Measurements from ENCODE around the gene MRPS16. TPM values are rescaled to one million over a fixed set of nuclear protein-coding genes. Genes with fewer than 3 reads are reported as not detected.

MRPS16 gene
- total and polyA plus RNA-seq, 2 of the 13 experiments (the other 11 are each of a cell fraction or from before 2014, with no cell fraction given) = 70.1 to 135 TPM

DNA sequence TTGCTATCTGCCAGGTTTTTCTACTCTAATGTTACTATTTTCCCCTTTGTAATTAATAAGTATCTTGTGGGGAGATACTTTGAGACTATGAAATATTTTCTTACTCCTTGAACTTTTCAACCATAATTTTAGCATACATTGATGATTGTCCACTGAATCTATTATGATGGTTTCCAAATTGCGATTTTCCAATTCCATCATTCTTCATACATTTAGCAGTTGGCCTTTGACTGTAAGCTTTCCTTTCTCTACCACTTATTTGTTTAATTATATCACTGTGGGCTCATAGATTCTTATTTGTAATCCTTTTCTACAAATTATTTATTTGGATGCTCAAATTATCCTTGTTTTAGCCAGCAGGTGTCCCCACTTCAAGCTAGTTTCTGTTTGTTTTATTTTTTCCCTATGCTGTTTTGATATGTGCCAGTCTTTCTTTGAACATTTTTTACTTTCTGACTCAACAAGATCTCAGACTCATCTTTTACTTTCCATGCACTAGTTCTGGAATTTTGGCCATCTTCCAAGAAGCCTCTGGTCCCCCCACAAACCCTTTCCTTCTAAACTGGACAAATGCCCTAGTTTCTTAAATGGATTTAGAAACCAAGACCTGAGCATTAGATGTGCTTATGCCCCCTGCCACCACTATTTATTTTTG lies 11.4 kb upstream of the MRPS16 start:
- TF ChIP-seq, protein P1, sequence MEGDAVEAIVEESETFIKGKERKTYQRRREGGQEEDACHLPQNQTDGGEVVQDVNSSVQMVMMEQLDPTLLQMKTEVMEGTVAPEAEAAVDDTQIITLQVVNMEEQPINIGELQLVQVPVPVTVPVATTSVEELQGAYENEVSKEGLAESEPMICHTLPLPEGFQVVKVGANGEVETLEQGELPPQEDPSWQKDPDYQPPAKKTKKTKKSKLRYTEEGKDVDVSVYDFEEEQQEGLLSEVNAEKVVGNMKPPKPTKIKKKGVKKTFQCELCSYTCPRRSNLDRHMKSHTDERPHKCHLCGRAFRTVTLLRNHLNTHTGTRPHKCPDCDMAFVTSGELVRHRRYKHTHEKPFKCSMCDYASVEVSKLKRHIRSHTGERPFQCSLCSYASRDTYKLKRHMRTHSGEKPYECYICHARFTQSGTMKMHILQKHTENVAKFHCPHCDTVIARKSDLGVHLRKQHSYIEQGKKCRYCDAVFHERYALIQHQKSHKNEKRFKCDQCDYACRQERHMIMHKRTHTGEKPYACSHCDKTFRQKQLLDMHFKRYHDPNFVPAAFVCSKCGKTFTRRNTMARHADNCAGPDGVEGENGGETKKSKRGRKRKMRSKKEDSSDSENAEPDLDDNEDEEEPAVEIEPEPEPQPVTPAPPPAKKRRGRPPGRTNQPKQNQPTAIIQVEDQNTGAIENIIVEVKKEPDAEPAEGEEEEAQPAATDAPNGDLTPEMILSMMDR (CRISPR knock-in tag; IDR thresholded peaks at IDR 0.05) = peak; percentile 42
- TF ChIP-seq STAG1 (CRISPR knock-in tag; IDR thresholded peaks at IDR 0.05) (peak; percentile 49), SMC3 (IDR thresholded peaks at IDR 0.05; ENCODE audit: low read length) (peak; percentile 25), RXRA (CRISPR knock-in tag; IDR thresholded peaks at IDR 0.05) (no peak), ARID3A (IDR thresholded peaks at IDR 0.05; ENCODE audit: low read depth, low read length) (peak; percentile 36; the same call in 1 of the 2 replicates)
- Histone ChIP-seq H3K27ac (ENCODE audit: extremely low read length, insufficient read depth, low read length) (no peak overlapping the region), H3K4me1 (ENCODE audit: insufficient read depth, low read length) (no peaks in the 10 kb centered on the region), H3K4me2 (ENCODE audit: low read depth, low read length) (no peak overlapping the region), H3K79me2 (ENCODE audit: insufficient read depth, low read length) (no peaks in the 10 kb centered on the region), H2AFZ (ENCODE audit: low read length) (no peak overlapping the region), H3K27me3 (ENCODE audit: control insufficient read depth in 1 of 2, insufficient read depth in 2 of 2, low read length in 2 of 2) (no peaks in the 10 kb centered on the region), H3K4me3 (replicated peaks in 1 of 3; ENCODE audit: insufficient read depth in 1 of 3, low read depth in 2 of 3, low read length in 3 of 3) (no peak overlapping the region), H4K20me1 (ENCODE audit: insufficient read depth, low read length) (no peaks in the 10 kb centered on the region), H3K9me3 (ENCODE audit: low read length) (no peaks in the 10 kb centered on the region), H3K36me3 (replicated peaks in 1 of 2; ENCODE audit: control insufficient read depth in 1 of 2, insufficient read depth in 2 of 2, low read length in 2 of 2) (no peaks in the 10 kb centered on the region), H3K9ac (ENCODE audit: insufficient read depth, low read depth, low read length) (no peak overlapping the region)
- intact Hi-C loops (cut with micrococcal nuclease; ENCODE audit: unreplicated experiment) (loop anchor here (5.0 kb wide), 1 partner anchor 93 kb away; the partner anchor contains the start of gene CFAP70), in situ Hi-C loops (cut with HindIII; ENCODE audit: extremely low pct_ligation_motif_present, low pct_unique_long_range_greater_than_20kb) (loop anchor here (25.0 kb wide), 1 partner anchor 373 kb away; the partner anchor contains the start of gene MYOZ1)
- CTCF ChIA-PET (ENCODE audit: low intra/inter-chr PET ratio, low total read pairs) = no interaction called here
- BruUV-seq (replicated peaks) = no TSS peak
- ATAC-seq = no peak
- peak; percentile 44 for FAIRE-seq
- 3% methylated on average over 1 of the region's 1 CpG for WGBS (ENCODE audit: low lambda C conversion rate)
- POLR2A ChIA-PET = interaction anchor here (1.4 to 3.9 kb wide), 2 partner anchors 11 to 16 kb away, joined by 3 to 21 read pairs; partner anchors contain the start of genes DNAJC9 and MRPS16
- DNase-seq (ENCODE audit: low spot score) = peak; percentile 17
